Testis (tissue), 5 donors: ENCODE measurements around the gene TBC1D10B. TPM values are rescaled to one million over a fixed set of nuclear protein-coding genes. Genes with fewer than 3 reads are reported as not detected.

Source experiments
- DNase-seq: peaks from one replicate; pipeline ENCODE4 v3.0.0-alpha.2; 2019
- H3K27ac ChIP-seq, 2 donors: fragments of 200-600 bp; sonication (generic); one replicate each; pipeline ENCODE4 v1.5.1; 2019
- H3K27me3 ChIP-seq: fragments of 200-600 bp; sonication (generic); one replicate; pipeline ENCODE4 v1.5.1; 2019
- H3K36me3 ChIP-seq: fragments of 200-600 bp; sonication (generic); one replicate; pipeline ENCODE4 v1.5.1; 2017; ENCODE audit warnings: low read depth; ENCODE audit errors: missing control alignments
- H3K4me1 ChIP-seq: fragments of 200-600 bp; sonication (generic); one replicate; pipeline ENCODE4 v1.5.1; 2019
- H3K4me3 ChIP-seq, 2 donors: fragments of 200-600 bp; sonication (generic); one replicate each; pipeline ENCODE4 v1.5.1; 2017 to 2019
- H3K9me3 ChIP-seq: fragments of 200-600 bp; sonication (generic); one replicate; pipeline ENCODE4 v1.5.1; 2017
- POLR2A ChIP-seq: fragments of 450-650 bp; IDR thresholded peaks from one replicate; pipeline ENCODE4 v1.6.1; 2017; ENCODE audit warnings: antibody characterized with exemption, mild to moderate bottlenecking, moderate library complexity
- WGBS, 2 donors: methylation state at CpG; one replicate each; pipeline ENCODE4 v1.1.5; 2018; 5-methylcytosine and 5-hydroxymethylcytosine counted together
- intact Hi-C: fragments of 100-400 bp; cut with DNase I; formaldehyde crosslinking; loops from one replicate; pipeline ENCODE4 v1.15.1; 2023; ENCODE audit warnings: low total_unique reads
- long read RNA-seq, 2 donors: transcript quantifications; one replicate each; lab custom pipeline, GENCODE V29; 2026
- polyA plus RNA-seq: library from polyadenylated mRNA; stranded (reverse); fragments of 350-450 nt; fragmentation: Illumina TruSeq; extraction: RNeasy Lipid Tissue Mini Kit (QIAGEN cat#74804); gene quantifications from one replicate; pipeline ENCODE4 v1.2.3, GENCODE V29; 2014; ENCODE audit warnings: low read depth, low replicate concordance; ENCODE audit not compliant: insufficient read depth
- total RNA-seq, 2 donors: library from RNA; depleted of rRNA; stranded (reverse); fragments of >200 nt; gene quantifications; one replicate each; pipeline ENCODE4 v1.2.3, GENCODE V29; 2016
- TF ChIP-seq, protein P1 (sequence below), 3 experiments: fragments of 450-650 bp in 2 of 3; fragments of 200-600 bp in 1 of 3; sonication (generic) in 1 of 3; IDR thresholded peaks; one replicate each; pipeline ENCODE4 v1.5.1; 2016 to 2019; ENCODE audit warnings: antibody characterized with exemption in 3 of 3, mild to moderate bottlenecking in 2 of 3, moderate library complexity in 1 of 3

TBC1D10B gene, protein sequence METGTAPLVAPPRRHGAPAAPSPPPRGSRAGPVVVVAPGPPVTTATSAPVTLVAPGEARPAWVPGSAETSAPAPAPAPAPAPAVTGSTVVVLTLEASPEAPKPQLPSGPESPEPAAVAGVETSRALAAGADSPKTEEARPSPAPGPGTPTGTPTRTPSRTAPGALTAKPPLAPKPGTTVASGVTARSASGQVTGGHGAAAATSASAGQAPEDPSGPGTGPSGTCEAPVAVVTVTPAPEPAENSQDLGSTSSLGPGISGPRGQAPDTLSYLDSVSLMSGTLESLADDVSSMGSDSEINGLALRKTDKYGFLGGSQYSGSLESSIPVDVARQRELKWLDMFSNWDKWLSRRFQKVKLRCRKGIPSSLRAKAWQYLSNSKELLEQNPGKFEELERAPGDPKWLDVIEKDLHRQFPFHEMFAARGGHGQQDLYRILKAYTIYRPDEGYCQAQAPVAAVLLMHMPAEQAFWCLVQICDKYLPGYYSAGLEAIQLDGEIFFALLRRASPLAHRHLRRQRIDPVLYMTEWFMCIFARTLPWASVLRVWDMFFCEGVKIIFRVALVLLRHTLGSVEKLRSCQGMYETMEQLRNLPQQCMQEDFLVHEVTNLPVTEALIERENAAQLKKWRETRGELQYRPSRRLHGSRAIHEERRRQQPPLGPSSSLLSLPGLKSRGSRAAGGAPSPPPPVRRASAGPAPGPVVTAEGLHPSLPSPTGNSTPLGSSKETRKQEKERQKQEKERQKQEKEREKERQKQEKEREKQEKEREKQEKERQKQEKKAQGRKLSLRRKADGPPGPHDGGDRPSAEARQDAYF
- total RNA-seq: 10 to 100 TPM; 60.5 to 64.0 TPM
- 86.2 TPM for polyA plus RNA-seq
- long read RNA-seq, donor 1, transcript TBC1D10B-201 (9 exons, 3,350 nt): major isoform, 8 of 24 reads
- long read RNA-seq, donor 1, partial matches to known transcripts: 13 of 24 reads
- long read RNA-seq, donor 1, other reads (novel, unspliced or antisense): 0 of 24 reads
- long read RNA-seq, donor 2, transcript TBC1D10B-203 (2 exons, 2,484 nt): major isoform, 5 of 26 reads
- long read RNA-seq, donor 2, partial matches to known transcripts: 19 of 26 reads
- long read RNA-seq, donor 2, other reads (novel, unspliced or antisense): 0 of 26 reads

DNA sequence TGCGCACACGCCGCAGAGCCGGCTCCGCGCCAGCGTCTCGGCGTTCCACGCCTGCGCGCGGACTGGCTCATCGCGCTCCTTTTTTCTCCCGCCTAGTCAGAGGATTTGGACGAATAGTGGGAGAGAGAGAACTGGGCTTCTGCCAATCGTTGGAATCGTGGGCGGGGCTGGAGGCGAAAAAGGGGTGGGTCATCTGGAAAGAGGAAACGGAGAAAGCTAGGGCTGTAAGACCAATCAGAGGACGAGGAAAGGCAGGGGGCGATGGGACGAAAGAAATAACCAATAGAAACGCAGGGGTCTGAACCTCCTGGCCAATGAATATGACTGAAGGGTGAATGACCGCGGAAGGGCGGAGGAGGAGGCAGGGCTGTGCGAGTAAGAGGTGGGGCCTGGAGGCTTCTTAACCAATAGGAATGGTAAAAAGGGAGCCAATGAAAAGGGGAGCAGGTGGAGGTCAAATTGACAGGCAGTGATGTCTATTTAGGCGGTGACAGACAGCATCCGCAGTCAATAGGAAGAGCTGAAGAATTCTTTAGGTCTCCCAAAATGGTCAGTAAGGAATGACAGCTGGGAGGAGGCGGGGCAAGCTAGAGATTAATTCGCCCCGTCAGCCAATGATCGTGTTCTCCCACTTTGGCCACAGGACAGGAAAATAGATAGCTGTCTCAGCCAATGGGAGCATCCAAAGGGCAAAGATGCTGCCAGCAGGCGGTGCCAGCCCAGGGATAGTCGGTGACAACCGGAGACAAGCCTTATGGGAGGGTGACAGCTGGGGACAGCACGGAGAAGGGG lies at the start of gene TBC1D10B:
Gene TBC1D10B (minus strand): TSS at position 39 of the 792 bp plus-strand sequence. CDS start 311 bp downstream, outside the sequence.
- no peaks in the 10 kb centered on the region for H3K9me3 ChIP-seq
- WGBS, 2 donors: 0% methylated on average over 24 to 40 of the region's 40 CpGs
- peaks cover 26% of the 10 kb centered on the region for H3K4me1 ChIP-seq
- H3K4me3 ChIP-seq: peak within 1 kb of the TSS; percentile 82 to 87
- TF ChIP-seq, protein P1, sequence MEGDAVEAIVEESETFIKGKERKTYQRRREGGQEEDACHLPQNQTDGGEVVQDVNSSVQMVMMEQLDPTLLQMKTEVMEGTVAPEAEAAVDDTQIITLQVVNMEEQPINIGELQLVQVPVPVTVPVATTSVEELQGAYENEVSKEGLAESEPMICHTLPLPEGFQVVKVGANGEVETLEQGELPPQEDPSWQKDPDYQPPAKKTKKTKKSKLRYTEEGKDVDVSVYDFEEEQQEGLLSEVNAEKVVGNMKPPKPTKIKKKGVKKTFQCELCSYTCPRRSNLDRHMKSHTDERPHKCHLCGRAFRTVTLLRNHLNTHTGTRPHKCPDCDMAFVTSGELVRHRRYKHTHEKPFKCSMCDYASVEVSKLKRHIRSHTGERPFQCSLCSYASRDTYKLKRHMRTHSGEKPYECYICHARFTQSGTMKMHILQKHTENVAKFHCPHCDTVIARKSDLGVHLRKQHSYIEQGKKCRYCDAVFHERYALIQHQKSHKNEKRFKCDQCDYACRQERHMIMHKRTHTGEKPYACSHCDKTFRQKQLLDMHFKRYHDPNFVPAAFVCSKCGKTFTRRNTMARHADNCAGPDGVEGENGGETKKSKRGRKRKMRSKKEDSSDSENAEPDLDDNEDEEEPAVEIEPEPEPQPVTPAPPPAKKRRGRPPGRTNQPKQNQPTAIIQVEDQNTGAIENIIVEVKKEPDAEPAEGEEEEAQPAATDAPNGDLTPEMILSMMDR (IDR thresholded peaks at IDR 0.05): peak in 1 of 3 experiments; percentile 39
- peak; percentile 5 for TF ChIP-seq POLR2A
- DNase-seq: peak; percentile 99
- H3K36me3 ChIP-seq: no peaks in the 10 kb centered on the region
- H3K27me3 ChIP-seq: no peaks in the 10 kb centered on the region
- intact Hi-C loops: no loop called here
- peak within 1 kb of the TSS; percentile 79 to 90 for H3K27ac ChIP-seq

DNA sequence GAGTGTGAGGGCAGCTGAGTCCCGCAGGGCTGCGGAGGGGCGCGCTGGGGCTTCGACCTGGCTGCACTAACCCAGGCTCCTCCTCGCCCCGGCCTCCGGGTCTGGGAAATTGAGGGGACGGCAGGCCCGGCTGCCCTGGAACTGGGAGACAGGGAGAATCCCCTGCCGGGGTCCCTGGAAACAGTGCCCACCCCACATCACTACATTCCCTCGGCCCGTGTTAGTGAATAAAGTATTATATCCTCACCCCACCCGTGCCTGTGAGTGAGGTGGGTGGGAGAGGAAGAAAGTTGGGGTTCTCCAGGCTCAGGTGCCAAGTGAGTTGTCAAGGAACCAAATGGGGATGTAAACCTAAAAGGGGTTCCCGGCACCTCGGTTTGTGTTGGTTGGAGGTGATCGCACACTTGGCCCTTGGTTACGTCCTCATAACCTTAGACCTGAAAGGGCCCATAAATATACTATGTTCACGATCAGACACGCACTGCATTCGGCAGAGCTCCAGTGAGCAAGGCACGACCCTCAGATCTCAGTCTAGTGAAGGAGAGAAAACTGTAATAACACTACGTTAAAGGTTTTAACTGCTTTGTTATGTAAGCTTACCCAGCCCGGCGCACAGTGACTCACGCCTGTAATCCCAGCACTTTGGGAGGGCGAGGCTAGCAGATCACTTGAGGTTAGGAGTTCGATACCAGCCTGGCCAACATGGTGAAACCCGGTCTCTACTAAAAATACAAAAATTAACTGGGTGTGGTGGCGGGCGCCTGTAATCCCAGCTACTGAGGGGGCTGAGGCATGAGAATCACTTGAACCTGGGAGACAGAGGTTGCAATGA lies 48.3 kb upstream of the TBC1D10B start:
- TF ChIP-seq POLR2A: no peak
- TF ChIP-seq, protein P1 (IDR thresholded peaks at IDR 0.05): no peak
- intact Hi-C loops: no loop called here

DNA sequence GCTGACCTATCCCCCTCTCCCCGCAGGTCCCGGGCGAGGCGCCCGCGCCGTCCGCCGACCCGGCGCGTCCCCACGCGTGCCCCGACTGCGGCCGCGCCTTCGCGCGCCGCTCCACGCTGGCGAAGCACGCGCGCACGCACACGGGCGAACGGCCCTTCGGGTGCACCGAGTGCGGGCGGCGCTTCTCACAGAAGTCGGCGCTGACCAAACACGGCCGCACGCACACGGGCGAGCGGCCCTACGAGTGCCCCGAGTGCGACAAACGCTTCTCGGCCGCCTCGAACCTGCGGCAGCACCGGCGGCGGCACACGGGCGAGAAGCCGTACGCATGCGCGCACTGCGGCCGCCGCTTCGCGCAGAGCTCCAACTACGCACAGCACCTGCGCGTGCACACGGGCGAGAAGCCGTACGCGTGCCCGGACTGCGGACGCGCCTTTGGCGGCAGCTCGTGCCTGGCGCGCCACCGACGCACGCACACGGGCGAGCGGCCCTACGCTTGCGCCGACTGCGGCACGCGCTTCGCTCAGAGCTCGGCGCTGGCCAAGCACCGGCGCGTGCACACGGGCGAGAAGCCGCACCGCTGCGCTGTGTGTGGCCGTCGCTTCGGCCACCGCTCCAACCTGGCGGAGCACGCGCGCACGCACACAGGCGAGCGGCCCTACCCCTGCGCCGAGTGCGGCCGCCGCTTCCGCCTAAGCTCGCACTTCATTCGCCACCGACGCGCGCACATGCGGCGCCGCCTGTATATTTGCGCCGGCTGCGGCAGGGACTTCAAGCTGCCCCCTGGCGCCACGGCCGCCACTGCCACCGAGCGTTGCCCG lies 47.4 kb upstream of the TBC1D10B start:
- Histone ChIP-seq H3K27me3 (no peaks in the 10 kb centered on the region), H3K4me1 (peaks cover 12% of the 10 kb centered on the region), H3K27ac (peak overlapping the region; percentile 82 to 90), H3K4me3 (peak overlapping the region; percentile 55 to 63), H3K36me3 (no peaks in the 10 kb centered on the region), H3K9me3 (no peaks in the 10 kb centered on the region)
- 4 to 21% methylated on average over 52 to 114 of the region's 140 CpGs for WGBS, 2 donors
- no peak for TF ChIP-seq POLR2A
- TF ChIP-seq, protein P1 (IDR thresholded peaks at IDR 0.05): peak in 1 of 3 experiments; percentile 10
- intact Hi-C loops: no loop called here
- peak; percentile 78 for DNase-seq

More for the DNA sequence above, 48.3 kb upstream of the TBC1D10B start:
- WGBS, 2 donors: 62 to 73% methylated on average over 21 to 31 of the region's 31 CpGs
- Histone ChIP-seq H3K9me3 (no peaks in the 10 kb centered on the region), H3K27ac (peak overlapping the region; percentile 82 to 90), H3K4me3 (peak overlapping the region; percentile 55 to 63), H3K27me3 (no peaks in the 10 kb centered on the region), H3K4me1 (peaks cover 9% of the 10 kb centered on the region), H3K36me3 (no peaks in the 10 kb centered on the region)
- DNase-seq: no peak
